HEK293 (cell line): ENCODE results near the gene RNU7-1.

Experiments
- CTCF ChIA-PET: fragments of 350-600 bp; formaldehyde crosslinking; extraction: SDS; loops from one replicate; lab custom pipeline; 2021; ENCODE audit warnings: antibody characterized with exemption; lab: Yijun Ruan, JAX
- POLR2A ChIA-PET: fragments of 300-600 bp; formaldehyde crosslinking; extraction: SDS; loops from one replicate; lab custom pipeline; 2020; ENCODE audit warnings: antibody characterized with exemption, inconsistent platforms; lab: Yijun Ruan, JAX
- H3K27ac ChIP-seq: fragments of 200-500 bp; sonication (Bioruptor generic); 2 replicates; pipeline ENCODE4 v1.5.1; 2014; ENCODE audit warnings: low read depth, low read length, control low read depth, inconsistent platforms; ENCODE audit errors: extremely low read depth
- H3K36me3 ChIP-seq, 2 experiments: fragments of 200-500 bp in 1 of 2; sonication (Bioruptor generic) in 1 of 2; 1 replicate in 1 of 2; 2 replicates in 1 of 2; pipeline ENCODE4 v1.5.1; 2014 to 2017; ENCODE audit warnings: inconsistent platforms in 2 of 2, low read length in 2 of 2; ENCODE audit not compliant: control insufficient read depth in 2 of 2, insufficient read depth in 1 of 2
- H3K4me1 ChIP-seq: fragments of 200-500 bp; sonication (Bioruptor generic); 2 replicates; pipeline ENCODE4 v1.5.1; 2014; ENCODE audit warnings: mild to moderate bottlenecking, low read length, inconsistent platforms; ENCODE audit not compliant: control insufficient read depth, insufficient read depth
- H3K4me3 ChIP-seq: 2 replicates; pipeline ENCODE4 v1.5.1; 2011; ENCODE audit warnings: low read depth, mild to moderate bottlenecking, control low read depth, low read length, moderate library complexity
- H3K9me3 ChIP-seq: fragments of 200-500 bp; sonication (Bioruptor generic); 2 replicates; pipeline ENCODE4 v1.5.1; 2014; ENCODE audit warnings: low read depth, low read length, inconsistent platforms; ENCODE audit not compliant: control insufficient read depth, insufficient read depth
- GLIS1 ChIP-seq: fragments of 450-650 bp; formaldehyde crosslinking; IDR thresholded peaks from 2 replicates; pipeline ENCODE4 v1.5.1; 2016; ENCODE audit warnings: missing biosample characterization, missing genetic modification characterization
- REPIN1 ChIP-seq: fragments of 450-650 bp; formaldehyde crosslinking; IDR thresholded peaks from 2 replicates; pipeline ENCODE4 v1.5.1; 2017; ENCODE audit warnings: missing biosample characterization, missing genetic modification characterization, low read depth
- SP3 ChIP-seq: fragments of 450-650 bp; formaldehyde crosslinking; IDR thresholded peaks from 2 replicates; pipeline ENCODE4 v1.5.1; 2016; ENCODE audit warnings: missing biosample characterization, missing genetic modification characterization
- ZBTB8A ChIP-seq: fragments of 450-650 bp; formaldehyde crosslinking; IDR thresholded peaks from 2 replicates; pipeline ENCODE4 v1.5.1; 2016; ENCODE audit warnings: missing biosample characterization, missing genetic modification characterization
- ZFHX2 ChIP-seq: fragments of 450-650 bp; formaldehyde crosslinking; conservative IDR thresholded peaks from 2 replicates; pipeline ENCODE4 v1.5.1; 2016; ENCODE audit warnings: missing biosample characterization, missing genetic modification characterization
- ZFP41 ChIP-seq: fragments of 450-650 bp; formaldehyde crosslinking; IDR thresholded peaks from 2 replicates; pipeline ENCODE4 v1.5.1; 2016; ENCODE audit warnings: missing biosample characterization, missing genetic modification characterization, borderline replicate concordance
- ZNF202 ChIP-seq: fragments of 450-650 bp; formaldehyde crosslinking; IDR thresholded peaks from 2 replicates; pipeline ENCODE4 v1.5.1; 2016; ENCODE audit warnings: missing biosample characterization, missing genetic modification characterization, borderline replicate concordance
- ZNF654 ChIP-seq: fragments of 450-650 bp; formaldehyde crosslinking; IDR thresholded peaks from 2 replicates; pipeline ENCODE4 v1.5.1; 2016; ENCODE audit warnings: low read depth, missing biosample characterization, missing genetic modification characterization
- ZNF747 ChIP-seq: fragments of 450-650 bp; formaldehyde crosslinking; IDR thresholded peaks from 2 replicates; pipeline ENCODE4 v1.5.1; 2016; ENCODE audit warnings: missing biosample characterization, missing genetic modification characterization
- ZNF777 ChIP-seq: fragments of 450-650 bp; formaldehyde crosslinking; IDR thresholded peaks from 2 replicates; pipeline ENCODE4 v1.5.1; 2017; ENCODE audit warnings: missing biosample characterization, missing genetic modification characterization, borderline replicate concordance
- ZSCAN23 ChIP-seq: fragments of 450-650 bp; formaldehyde crosslinking; IDR thresholded peaks from 2 replicates; pipeline ENCODE4 v1.5.1; 2016; ENCODE audit warnings: missing biosample characterization, missing genetic modification characterization
- TF ChIP-seq, protein P1 (sequence below): fragments of 450-650 bp; formaldehyde crosslinking; conservative IDR thresholded peaks from 2 replicates; pipeline ENCODE4 v1.5.1; 2016; ENCODE audit warnings: low read depth, missing biosample characterization, missing genetic modification characterization
- TF ChIP-seq, protein P2 (sequence below): fragments of 450-650 bp; formaldehyde crosslinking; IDR thresholded peaks from 2 replicates; pipeline ENCODE4 v1.5.0; 2017; ENCODE audit warnings: missing biosample characterization, missing genetic modification characterization, borderline replicate concordance
- TF ChIP-seq, protein P3 (sequence below): fragments of 450-650 bp; formaldehyde crosslinking; IDR thresholded peaks from 2 replicates; pipeline ENCODE4 v1.5.1; 2016; ENCODE audit warnings: missing biosample characterization, missing genetic modification characterization
- TF ChIP-seq, protein P4 (sequence below): sonication (generic); formaldehyde crosslinking; IDR thresholded peaks from 2 replicates; pipeline ENCODE4 v1.8.1; 2022; ENCODE audit warnings: mild to moderate bottlenecking, moderate library complexity, missing genetic modification reagents
- TF ChIP-seq, protein P5 (sequence below): fragments of 450-650 bp; formaldehyde crosslinking; IDR thresholded peaks from 2 replicates; pipeline ENCODE4 v1.5.1; 2017; ENCODE audit warnings: missing biosample characterization, missing genetic modification characterization

RNU7-1 gene

DNA sequence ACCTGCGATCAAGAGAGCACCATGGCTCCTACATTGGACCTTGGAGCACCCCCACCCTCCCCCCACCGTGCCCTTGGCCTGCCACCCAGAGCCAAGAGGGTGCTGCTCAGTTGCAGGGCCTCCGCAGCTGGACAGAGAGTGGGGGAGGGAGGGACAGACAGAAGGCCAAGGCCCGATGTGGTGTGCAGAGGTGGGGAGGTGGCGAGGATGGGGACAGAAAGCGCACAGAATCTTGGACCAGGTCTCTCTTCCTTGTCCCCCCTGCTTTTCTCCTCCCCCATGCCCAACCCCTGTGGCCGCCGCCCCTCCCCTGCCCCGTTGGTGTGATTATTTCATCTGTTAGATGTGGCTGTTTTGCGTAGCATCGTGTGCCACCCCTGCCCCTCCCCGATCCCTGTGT, 1.8 kb upstream of the RNU7-1 start:
- Histone ChIP-seq H3K4me3 (no peak overlapping the region), H3K36me3 (peaks cover 11 to 41% of the 10 kb centered on the region in 2 experiments; a peak in 2 of 3 replicates), H3K4me1 (peaks cover 16% of the 10 kb centered on the region), H3K9me3 (no peaks in the 10 kb centered on the region), H3K27ac (no peak overlapping the region)
- POLR2A ChIA-PET, result interaction anchor here (1.1 to 3.0 kb wide), 2 partner anchors 17 to 51 kb away, joined by 3 to 18 read pairs; no protein-coding TSS in a partner anchor
- CTCF ChIA-PET, result interaction anchor here (0.7 to 6.8 kb wide), 3 partner anchors 18 to 69 kb away, joined by 4 to 138 read pairs (median 10); partner anchors contain the start of gene SPSB2
- no peak for TF ChIP-seq GLIS1 (tag by site-specific recombination)
- TF ChIP-seq, protein P1, sequence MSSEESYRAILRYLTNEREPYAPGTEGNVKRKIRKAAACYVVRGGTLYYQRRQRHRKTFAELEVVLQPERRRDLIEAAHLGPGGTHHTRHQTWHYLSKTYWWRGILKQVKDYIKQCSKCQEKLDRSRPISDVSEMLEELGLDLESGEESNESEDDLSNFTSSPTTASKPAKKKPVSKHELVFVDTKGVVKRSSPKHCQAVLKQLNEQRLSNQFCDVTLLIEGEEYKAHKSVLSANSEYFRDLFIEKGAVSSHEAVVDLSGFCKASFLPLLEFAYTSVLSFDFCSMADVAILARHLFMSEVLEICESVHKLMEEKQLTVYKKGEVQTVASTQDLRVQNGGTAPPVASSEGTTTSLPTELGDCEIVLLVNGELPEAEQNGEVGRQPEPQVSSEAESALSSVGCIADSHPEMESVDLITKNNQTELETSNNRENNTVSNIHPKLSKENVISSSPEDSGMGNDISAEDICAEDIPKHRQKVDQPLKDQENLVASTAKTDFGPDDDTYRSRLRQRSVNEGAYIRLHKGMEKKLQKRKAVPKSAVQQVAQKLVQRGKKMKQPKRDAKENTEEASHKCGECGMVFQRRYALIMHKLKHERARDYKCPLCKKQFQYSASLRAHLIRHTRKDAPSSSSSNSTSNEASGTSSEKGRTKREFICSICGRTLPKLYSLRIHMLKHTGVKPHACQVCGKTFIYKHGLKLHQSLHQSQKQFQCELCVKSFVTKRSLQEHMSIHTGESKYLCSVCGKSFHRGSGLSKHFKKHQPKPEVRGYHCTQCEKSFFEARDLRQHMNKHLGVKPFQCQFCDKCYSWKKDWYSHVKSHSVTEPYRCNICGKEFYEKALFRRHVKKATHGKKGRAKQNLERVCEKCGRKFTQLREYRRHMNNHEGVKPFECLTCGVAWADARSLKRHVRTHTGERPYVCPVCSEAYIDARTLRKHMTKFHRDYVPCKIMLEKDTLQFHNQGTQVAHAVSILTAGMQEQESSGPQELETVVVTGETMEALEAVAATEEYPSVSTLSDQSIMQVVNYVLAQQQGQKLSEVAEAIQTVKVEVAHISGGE (tag by site-specific recombination), result no peak
- TF ChIP-seq ZSCAN23, result no peak
- no peak for TF ChIP-seq ZNF747 (tag by site-specific recombination)
- no peak for TF ChIP-seq ZBTB8A (tag by site-specific recombination)
- TF ChIP-seq REPIN1 (tag by site-specific recombination), result no peak
- no peak for TF ChIP-seq ZFHX2 (tag by site-specific recombination)
- TF ChIP-seq ZFP41 (tag by site-specific recombination), result no peak
- TF ChIP-seq, protein P2, sequence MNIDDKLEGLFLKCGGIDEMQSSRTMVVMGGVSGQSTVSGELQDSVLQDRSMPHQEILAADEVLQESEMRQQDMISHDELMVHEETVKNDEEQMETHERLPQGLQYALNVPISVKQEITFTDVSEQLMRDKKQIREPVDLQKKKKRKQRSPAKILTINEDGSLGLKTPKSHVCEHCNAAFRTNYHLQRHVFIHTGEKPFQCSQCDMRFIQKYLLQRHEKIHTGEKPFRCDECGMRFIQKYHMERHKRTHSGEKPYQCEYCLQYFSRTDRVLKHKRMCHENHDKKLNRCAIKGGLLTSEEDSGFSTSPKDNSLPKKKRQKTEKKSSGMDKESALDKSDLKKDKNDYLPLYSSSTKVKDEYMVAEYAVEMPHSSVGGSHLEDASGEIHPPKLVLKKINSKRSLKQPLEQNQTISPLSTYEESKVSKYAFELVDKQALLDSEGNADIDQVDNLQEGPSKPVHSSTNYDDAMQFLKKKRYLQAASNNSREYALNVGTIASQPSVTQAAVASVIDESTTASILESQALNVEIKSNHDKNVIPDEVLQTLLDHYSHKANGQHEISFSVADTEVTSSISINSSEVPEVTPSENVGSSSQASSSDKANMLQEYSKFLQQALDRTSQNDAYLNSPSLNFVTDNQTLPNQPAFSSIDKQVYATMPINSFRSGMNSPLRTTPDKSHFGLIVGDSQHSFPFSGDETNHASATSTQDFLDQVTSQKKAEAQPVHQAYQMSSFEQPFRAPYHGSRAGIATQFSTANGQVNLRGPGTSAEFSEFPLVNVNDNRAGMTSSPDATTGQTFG (tag by site-specific recombination), result no peak
- TF ChIP-seq ZNF202, result no peak
- TF ChIP-seq, protein P3, sequence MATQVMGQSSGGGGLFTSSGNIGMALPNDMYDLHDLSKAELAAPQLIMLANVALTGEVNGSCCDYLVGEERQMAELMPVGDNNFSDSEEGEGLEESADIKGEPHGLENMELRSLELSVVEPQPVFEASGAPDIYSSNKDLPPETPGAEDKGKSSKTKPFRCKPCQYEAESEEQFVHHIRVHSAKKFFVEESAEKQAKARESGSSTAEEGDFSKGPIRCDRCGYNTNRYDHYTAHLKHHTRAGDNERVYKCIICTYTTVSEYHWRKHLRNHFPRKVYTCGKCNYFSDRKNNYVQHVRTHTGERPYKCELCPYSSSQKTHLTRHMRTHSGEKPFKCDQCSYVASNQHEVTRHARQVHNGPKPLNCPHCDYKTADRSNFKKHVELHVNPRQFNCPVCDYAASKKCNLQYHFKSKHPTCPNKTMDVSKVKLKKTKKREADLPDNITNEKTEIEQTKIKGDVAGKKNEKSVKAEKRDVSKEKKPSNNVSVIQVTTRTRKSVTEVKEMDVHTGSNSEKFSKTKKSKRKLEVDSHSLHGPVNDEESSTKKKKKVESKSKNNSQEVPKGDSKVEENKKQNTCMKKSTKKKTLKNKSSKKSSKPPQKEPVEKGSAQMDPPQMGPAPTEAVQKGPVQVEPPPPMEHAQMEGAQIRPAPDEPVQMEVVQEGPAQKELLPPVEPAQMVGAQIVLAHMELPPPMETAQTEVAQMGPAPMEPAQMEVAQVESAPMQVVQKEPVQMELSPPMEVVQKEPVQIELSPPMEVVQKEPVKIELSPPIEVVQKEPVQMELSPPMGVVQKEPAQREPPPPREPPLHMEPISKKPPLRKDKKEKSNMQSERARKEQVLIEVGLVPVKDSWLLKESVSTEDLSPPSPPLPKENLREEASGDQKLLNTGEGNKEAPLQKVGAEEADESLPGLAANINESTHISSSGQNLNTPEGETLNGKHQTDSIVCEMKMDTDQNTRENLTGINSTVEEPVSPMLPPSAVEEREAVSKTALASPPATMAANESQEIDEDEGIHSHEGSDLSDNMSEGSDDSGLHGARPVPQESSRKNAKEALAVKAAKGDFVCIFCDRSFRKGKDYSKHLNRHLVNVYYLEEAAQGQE (tag by site-specific recombination), result no peak
- TF ChIP-seq, protein P4, sequence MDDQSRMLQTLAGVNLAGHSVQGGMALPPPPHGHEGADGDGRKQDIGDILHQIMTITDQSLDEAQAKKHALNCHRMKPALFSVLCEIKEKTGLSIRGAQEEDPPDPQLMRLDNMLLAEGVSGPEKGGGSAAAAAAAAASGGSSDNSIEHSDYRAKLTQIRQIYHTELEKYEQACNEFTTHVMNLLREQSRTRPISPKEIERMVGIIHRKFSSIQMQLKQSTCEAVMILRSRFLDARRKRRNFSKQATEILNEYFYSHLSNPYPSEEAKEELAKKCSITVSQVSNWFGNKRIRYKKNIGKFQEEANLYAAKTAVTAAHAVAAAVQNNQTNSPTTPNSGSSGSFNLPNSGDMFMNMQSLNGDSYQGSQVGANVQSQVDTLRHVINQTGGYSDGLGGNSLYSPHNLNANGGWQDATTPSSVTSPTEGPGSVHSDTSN (CRISPR knock-in tag), result no peak
- TF ChIP-seq SP3 (tag by site-specific recombination), result no peak
- TF ChIP-seq, protein P5, sequence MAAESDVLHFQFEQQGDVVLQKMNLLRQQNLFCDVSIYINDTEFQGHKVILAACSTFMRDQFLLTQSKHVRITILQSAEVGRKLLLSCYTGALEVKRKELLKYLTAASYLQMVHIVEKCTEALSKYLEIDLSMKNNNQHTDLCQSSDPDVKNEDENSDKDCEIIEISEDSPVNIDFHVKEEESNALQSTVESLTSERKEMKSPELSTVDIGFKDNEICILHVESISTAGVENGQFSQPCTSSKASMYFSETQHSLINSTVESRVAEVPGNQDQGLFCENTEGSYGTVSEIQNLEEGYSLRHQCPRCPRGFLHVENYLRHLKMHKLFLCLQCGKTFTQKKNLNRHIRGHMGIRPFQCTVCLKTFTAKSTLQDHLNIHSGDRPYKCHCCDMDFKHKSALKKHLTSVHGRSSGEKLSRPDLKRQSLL (tag by site-specific recombination), result no peak
- TF ChIP-seq ZNF654 (tag by site-specific recombination), result no peak
- TF ChIP-seq ZNF777 (tag by site-specific recombination), result no peak
